ENCODE data around the gene IRGQ.
"Not testable (repeated sequence)": the region's sequence is repeated elsewhere in the genome, so short reads cannot be mapped to it uniquely, and the experiment has no call there.

IRGQ gene

DNA sequence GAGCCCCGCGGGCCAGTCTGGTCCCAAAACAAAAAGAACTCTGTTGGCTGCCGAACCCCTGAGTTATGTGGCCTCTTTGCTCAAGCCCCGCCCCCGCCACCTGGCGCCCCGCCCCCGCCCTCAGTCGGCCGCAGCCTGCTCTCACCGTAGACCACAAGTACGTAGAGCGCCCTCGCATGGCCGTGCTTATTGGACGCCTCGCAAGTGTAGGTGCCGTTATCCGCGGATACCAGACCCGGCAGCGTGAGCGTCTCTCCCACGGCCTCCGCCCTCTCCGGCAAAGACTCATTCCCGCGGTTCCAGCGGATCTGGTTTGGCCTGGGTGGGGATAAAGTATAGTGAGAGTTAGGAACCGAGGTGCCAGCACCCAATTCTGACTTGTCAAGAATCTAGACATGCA lies 29.0 kb upstream of the IRGQ start:
- peak; percentile 64 to 67 for DNase-seq (ENCODE audit: low read depth in 2 of 2, low spot score in 1 of 2)

DNA sequence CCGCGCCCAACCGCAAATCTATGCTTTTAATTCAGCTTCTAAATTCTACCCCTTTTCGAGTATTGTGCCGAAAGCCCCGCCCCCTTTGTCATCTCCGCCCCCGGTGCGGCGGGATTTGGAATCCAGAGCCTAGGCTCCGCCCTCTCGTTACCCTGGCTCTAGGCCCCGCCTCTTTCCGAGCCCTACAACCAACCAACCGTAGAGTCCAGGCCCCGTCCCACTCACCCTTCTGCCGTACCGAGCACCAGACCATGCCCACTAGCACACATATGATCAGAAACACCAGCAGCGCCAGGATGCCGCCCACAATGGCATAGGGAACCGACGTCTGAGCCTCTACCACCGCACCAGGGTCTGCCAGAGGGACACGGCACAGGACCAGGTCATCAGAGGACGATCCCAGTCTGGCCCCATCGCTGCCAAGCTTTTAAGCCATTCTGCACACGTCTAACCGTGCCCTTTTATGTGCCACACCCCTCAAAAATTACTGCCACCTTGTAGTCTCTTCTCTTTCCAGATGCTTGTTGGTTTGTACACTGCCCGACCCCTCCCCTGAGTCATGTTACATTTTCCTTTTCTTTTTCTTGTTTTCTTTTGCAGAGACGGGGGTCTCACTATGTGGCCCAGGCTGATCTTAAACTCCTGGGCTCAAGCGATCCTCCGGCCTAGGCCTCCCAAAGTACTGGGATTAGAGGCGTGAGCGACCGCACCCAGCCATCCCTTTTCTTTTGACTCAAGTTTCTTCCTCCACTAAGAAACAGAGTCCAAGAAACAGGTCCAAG lies 28.1 kb upstream of the IRGQ start:
- no peak for DNase-seq (ENCODE audit: low read depth in 2 of 2, low spot score in 1 of 2)

DNA sequence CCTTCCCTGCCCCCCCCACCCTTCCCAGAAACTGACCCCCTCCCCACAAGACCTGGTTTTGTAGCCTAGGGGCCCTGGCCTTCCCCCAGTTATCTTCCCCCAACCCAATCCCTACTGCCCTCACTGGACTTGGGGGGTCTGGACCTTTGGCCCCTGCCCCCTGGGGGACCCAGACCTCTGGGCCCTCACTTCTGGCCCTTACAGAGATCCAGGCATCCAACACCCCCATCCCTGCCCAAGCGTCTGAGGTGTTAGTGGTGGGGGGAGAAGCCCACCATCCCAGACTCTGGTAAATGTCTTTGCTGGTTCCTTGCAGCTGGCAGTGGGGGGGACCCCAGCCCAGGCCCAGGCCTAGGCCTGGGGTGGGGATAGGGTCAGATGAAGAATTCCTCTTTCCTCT lies 27.0 kb upstream of the IRGQ start:
- no peak for DNase-seq (ENCODE audit: low read depth in 2 of 2, low spot score in 1 of 2)

DNA sequence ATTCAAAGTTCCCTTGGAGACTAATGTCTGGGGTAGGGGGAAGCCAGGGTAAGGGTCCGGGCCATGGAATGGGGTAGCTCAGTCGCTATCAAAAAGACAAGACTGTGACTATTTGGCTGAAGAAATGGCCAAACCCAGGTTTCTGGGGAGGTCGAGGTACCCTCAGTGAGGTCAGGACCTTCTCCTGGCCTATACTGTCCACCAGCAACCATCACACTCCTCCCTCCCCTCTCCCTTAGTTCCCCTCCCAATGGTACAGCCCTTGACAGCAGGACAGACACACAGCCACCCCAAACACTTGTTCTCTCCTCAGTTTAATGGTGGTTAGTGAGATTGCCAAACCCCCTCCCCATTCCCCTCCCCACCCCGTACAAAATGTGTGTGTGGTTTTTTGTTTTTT lies 26.1 kb upstream of the IRGQ start:
- DNase-seq (ENCODE audit: low read depth in 2 of 2, low spot score in 1 of 2): no peak

DNA sequence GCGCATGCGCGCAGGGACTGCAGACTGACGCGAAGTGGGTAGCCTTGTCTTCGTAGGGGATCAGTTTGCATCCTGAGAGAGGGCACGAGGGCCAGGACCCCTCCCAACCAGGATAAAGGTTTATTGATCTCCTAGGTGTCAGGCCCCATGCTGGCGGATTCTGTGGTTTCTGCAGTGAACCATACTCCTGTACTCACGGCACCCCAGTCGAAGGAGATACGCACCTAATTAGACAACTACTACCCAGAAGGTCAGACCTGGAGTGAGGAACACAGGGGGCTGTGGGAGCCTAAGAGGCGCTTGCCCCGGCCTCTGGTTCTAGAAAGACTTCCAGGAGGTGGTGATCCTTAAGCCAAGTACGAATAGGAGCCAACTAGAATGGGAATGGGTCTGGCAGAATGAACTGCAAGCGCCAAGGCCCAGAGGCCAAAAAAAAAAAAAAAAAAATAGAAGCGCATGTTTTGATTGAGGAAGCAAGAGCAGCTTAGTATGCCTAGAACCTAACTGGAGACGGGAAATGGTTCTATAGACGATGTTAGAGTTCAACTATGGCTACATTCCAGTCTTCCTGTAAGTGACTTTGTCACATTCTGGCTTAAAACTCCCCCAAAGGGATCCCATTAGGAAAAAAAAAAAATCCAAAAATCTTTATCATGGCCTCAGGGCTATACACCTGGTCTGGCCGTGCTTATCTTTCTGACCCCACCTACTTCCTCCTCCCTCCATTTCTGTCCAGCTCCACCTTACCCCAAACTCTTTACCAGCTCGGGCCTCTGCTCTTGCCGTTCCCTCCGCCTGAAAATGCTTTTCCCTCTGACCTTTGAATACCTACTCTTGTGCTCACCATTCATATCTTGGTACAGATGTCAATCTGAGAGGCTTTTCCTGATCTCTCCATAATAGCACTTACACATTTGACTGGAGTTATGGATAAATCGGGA lies 24.4 kb upstream of the IRGQ start:
- DNase-seq (ENCODE audit: low read depth in 2 of 2, low spot score in 1 of 2): peak in 1 of 2 donors; percentile 76

DNA sequence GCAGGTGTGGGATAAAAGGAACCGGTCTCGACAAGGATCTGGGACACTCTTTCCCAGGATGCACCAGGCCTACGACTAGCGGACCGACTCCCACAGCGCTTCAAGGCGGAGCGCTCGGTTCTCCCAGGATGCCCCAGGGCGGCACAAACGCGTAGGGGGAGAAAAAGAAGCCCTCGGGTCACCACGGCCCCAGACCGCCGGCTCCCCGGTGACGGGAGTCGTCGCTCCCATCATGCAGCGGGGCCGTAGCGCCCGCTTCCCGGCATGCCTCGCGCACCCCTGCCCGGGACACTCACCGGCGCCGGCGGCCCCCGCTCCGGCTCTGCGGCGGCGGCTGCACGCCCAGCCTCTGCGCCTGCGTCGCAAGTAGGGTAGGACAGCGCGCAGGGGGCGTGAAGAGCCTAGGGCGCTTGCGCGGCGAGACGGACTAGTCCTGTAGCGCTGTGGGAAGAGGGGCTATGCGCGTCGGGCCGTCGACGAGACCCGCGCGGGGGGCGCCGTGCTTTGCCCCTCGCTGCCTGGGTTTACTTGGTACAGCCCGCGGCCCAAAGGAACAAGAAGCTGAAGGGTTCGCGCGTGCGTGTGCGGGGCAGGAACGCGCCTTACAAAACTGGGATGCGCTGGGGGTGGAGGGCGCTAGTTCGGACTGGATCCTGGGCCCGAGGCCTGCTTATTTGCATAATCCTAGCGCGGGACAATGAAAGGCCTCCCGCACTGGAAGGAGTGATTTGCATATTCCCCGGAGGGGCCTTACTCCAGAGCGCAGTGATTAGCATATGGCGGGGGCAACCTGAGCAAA lies 23.5 kb upstream of the IRGQ start, which contains the start of gene ZNF428:
TSS of gene ZNF428 (minus strand) at position 368 of the 799 bp plus-strand sequence. CDS start 5,325 bp downstream, outside the sequence.
- DNase-seq (ENCODE audit: low read depth in 2 of 2, low spot score in 1 of 2): peak; percentile 60 to 77

DNA sequence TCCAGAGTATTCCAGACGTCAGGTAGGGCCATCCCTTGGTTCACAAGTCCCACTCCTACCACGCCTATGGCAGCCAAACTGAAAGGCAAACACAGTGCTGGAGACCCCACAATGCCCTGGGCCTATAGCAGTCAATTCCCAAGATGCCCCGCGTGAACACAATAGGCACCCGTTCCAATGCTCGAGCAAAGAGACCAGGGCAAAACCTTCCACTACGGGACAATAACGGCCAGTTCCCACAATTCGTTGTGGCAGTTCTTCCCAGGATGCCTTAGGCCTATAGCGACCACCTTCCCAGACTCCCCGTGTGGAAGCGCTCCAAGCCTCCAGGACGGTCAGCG lies 23.0 kb upstream of the IRGQ start:
- DNase-seq (ENCODE audit: low read depth in 2 of 2, low spot score in 1 of 2): no peak

DNA sequence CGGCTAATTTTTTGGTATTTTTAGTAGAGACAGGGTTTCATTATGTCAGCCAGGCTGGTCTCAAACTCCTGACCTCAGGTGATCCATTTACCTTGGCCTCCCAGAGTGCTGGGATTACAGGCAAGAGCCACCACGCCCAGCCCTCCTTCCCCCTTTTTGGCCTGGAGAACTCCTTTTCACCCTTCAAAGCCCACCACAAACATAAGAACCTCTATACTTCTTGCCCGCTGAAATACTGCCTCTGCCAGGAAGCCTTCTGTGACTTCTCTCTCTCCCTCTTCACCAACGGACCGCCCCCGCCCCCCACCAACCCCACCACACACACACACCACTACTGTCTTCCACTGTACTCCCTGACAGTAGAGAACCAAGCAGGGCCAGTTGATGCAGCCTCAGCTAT lies 21.0 kb upstream of the IRGQ start:
- no peak for DNase-seq (ENCODE audit: low read depth in 2 of 2, low spot score in 1 of 2)

DNA sequence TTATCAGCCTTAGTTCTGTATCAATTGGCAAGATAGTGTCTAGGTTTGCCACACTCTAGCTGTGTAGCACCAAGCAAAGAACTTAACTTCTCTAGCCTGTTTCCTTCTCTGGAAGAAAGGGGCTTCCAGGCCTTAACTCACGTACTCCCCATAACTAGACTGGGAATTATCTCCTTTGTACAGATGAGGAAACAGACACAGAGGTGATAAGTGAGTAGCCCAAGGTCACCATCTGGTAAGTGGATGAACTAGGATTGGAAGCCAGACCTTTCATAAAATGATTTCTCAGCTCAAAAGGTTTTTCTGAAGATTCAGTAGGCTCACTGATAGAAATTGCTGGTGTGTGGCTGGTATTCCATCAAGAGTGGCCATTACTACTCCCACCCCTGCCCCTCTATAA lies 20.4 kb upstream of the IRGQ start:
- no peak for DNase-seq (ENCODE audit: low read depth in 2 of 2, low spot score in 1 of 2)

DNA sequence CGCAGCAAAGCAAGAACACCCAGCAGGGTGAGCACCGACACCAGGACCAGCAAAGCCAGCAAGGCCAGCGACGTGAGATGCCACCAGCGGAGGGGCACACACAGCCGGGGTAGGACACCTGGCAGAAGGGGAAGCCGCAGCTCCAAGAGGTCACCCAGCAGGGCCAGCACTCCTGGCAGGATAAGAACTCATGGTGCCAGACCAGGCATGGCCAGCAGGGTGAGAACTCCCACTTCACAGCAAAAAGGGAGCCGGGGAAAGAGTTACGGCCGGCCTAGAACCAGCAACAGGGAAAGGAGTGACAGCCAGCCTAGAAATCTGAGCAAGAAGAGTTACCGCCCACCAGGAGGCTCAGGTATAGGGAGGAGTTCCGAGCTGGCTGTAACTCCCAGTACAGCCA lies 16.4 kb upstream of the IRGQ start:
- DNase-seq (ENCODE audit: low read depth in 2 of 2, low spot score in 1 of 2): no peak

DNA sequence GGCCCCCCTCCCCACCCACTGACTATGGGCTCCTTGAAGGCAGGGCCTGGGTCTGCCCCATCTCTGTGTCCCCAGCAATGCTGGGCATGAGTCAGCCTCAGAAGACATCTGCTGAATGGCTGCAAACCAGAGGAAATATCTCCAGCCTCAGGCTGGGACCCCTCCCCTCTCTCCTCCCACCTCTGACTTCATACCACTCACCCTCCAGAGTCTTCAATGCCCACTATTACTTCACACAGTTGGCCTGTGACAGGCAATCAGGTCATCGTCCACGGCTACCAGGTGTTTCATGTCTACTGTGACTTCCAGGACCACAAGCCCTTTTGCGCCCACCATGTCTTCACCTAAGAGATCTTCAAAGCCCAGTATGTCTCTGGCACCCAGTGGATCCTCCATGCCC lies 15.9 kb upstream of the IRGQ start, which contains the start of gene SRRM5:
TSS of gene SRRM5 (plus strand) at position 301 of the 400 bp plus-strand sequence. CDS start at position 335, 34 bp downstream.
- no peak for DNase-seq (ENCODE audit: low read depth in 2 of 2, low spot score in 1 of 2)

DNA sequence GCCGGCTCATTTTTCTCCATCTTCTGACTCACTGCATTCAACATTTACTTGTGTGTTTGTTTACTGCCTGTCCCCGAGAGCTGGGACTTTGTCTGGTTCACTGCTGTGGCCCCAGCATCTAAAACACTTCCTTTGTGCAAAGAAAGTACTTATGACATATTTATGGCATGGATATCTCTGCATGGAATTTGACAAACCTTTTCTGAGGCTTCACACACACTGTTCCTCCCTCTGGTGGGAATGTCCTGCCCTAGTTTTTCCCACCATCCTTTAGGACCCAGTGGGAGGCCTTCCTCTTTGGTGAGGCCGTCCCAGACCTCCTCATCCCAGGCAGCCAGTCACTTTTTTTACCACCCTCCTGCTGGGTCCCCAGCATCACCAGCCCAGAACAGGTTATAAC lies 14.6 kb upstream of the IRGQ start:
- no peak for DNase-seq (ENCODE audit: low read depth in 2 of 2, low spot score in 1 of 2)

DNA sequence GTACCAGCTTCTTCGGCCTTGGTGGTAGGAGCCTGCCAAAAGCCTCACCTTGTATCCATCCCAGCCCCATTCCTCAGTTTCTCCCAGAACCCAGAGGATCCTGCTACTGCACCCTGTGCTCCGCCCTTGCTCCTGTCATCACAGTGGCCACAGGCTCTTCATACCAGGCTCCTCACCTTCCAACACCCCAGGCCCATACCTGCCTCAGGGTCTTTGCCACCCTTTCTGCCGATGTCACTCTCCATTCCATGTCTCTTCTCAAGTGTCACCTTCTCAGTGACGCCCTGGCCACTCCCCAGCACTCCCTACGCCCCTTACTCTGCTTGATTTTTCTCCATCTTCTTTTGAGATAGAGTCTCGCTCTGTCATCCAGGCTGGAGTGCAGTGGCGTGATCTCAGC lies 13.9 kb upstream of the IRGQ start:
- no peak for DNase-seq (ENCODE audit: low read depth in 2 of 2, low spot score in 1 of 2)

DNA sequence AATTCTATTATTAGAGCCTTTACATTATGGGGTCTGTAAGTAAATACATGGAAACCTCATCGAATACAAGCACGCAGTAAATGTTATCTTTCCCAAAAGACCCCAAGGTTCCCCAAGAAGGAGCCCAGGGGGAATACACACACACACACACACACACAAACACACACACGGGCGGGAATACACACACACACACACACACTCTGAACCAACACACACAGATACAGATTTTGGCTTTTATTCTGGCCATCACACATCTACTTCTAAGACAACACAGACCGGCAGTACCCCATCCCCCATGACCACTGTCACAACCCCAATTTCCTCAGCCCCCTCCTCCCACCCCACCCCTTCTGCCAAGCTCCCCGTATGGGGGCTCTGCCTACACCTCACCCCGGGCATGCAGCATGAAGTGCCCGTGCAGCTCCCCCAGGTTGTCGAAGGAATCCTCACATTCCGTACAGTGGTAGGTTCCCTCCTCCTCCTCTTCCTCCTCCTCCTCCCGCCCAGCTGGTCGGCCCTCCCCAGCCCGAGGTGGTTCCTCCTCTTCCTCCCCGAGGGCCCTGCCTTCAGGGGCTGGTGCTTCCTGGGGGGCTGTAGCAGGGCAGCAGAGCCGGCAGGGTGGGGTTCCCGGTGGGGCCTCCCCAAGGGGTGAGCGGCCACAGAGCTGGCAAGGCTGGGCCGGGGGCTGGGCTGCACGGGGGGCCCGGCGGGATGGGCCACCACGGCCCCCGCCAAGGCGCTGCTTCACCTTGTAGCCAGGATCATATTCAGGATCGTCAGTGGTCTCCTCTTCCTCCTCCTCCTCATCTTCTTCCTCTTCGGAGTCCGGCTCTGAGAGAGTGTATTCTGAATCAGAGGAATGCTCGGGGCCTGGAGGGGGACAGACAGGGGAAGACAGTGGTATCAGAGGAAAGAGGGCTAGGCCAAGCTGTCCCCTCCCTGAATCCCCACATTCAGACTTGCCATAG lies 11.6 kb upstream of the IRGQ start:
- DNase-seq (ENCODE audit: low read depth in 2 of 2, low spot score in 1 of 2): no peak

DNA sequence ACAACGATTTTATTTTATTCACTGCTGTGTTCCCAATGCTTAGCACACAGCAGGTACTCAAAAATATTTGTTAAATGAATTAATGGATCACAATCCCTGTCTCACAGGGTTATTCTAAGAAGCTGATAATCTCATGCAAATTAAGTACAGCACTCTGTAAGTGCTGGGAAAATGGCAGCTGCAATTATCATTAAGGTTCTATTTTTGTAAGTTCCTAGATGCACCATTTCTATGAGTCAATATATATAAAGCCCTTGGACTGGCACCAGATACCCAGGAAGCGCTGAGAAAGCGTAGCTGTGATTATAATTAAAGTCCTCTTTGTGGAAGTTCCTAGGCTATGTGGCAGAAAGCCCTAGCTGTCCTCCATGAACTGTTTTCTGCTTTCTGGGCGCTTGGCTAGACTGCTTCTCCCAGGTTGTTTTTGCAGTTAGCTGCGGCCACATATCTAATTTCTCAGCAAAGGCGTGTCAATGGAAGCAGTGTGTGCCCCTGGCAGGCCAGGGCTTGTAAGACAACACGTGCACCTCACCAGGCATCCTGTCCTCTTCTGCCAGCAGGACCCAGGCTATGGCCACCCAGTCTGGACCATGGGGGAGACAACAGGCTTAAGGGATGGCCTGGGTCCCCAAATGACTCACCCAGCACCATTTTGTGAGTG lies 10.8 kb upstream of the IRGQ start:
- DNase-seq (ENCODE audit: low read depth in 2 of 2, low spot score in 1 of 2): no peak

DNA sequence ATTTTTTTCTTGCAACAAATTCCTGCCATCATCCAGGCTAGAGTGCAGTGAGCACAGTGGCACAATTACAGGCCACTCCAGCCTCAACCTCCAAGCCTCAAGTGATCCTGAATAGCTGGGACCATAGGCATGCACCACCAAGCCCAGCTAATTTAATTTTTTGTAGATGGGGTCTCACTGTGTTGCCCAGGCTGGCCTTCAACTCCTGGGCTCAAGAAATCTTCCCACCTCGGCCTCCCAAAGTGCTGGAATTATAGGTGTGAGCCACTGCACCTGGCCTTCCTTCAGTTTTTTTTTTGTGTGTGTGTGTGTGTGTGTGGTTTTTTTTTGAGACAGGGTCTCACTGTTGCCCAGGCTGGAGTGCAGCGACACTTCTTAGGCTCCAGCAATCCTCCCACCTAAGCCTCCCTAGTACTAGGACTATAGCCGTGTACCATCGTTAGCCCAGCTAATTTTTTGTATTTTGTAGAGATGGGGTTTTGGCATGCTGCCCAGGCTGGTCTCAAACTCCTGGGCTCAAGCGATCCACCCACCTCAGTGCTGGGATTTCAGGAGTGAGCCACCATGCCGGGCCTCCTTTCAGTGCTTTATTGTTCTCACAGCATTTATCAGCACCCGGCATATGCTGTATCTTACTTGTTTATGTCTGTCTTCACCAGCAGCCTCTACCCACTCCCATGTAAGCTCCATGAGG lies 10.1 kb upstream of the IRGQ start:
- no peak for DNase-seq (ENCODE audit: low read depth in 2 of 2, low spot score in 1 of 2)

DNA sequence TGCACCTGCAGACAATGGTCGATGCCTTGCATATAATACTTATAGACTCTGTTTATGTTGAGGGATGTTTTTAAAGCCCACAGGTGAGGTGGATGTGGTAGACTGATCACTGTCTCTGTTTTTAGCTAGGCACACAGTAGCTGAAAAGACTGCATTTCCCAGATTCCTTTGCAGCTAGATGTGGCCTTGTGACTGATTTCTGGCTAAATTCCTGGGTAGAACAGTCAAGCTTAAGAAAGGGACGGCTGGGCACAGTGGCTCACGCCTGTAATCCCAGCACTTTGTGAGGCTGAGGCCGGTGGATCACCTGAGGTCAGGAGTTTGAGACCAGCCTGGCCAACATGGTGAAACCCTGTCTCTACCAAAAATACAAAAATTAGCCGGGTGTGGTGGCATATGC lies 4.4 kb upstream of the IRGQ start:
- DNase-seq (ENCODE audit: low read depth in 2 of 2, low spot score in 1 of 2): not testable (repeated sequence)

DNA sequence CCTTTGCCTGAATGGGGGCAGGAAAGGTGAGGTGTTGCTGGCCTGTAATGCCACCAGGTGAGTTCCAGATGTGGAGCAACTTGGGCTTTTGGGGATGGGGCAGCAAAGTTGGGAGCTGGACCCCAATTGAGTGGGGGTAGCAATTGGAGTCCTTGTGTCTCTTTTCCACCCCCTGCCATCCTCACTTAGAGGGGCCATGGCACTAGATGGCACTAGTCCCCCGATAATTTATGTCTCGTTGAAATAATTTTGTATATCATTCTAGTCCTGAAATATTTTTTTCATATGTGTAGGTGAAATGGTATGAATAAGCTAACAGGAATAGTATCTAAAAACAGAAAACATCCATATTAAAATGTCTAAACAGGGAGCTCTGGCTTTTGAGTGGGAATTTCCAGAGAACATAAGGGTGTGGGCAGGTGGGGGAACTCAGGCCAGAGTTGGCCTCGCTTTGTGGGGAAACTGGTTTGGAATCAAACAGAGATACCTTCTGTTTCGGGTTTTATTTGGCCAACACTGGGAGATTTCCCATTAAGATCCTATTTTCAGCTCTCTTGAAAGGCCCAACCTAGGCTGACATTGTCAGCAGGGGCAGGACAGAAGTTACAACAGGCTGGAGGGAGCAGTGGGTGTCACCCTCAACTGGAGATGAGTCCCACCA lies 3.8 kb upstream of the IRGQ start:
- DNase-seq (ENCODE audit: low read depth in 2 of 2, low spot score in 1 of 2): no peak
